GM21447 (cell line): Measurements from ENCODE around the gene RPS21.

Experiments used
- ATAC-seq: cut with Tn5 transposase; IDR thresholded peaks from one replicate; pipeline ENCODE4 v1.9.1; 2021; ENCODE audit not compliant: unreplicated experiment

The RPS21 gene

DNA sequence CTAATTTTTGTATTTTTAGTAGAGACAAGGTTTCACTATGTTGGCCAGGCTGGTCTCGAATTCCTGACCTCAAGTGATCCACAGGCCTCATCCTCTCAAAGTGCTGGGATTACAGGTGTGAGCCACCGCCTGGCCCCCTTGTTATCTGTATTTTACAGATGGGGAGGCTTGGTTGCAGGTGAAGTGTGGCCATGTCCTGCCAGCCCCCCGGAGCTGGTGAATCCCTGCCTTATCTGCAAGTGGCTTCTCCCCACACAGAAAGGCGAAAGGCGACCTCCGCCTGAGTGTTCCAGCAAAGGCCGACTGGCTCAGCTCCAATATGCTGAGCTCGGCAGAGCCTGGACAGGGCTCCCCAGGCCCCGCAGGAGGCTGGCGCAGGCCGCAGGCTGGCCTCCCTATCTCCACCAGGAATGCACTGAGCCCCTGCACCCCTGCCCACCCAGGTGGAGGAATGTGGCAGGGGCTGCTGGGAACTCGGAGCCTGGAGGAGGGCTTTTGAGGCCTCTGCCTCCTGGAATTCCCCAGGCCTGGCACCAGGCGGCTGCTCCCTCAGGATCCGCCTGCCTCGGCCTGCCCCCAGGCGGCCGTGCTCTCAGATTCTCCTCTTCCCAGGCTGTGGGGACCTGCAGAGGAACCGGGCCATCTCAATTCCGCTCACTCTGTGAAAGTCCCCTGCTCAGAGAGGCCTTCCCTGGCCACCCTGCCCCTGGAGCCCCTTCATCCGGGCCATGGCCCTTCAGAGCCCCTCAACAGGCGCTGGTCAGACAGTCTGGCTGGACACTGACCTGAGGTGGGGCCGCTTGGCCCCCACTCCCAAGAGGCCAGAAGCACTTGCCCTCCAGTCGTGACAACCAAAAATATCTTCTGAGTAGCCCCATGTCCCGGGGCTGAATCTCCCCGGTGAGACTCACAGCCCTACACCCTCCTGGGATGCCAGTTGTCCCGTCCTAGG lies 10.5 kb upstream of the RPS21 start:
- no peak for ATAC-seq

DNA sequence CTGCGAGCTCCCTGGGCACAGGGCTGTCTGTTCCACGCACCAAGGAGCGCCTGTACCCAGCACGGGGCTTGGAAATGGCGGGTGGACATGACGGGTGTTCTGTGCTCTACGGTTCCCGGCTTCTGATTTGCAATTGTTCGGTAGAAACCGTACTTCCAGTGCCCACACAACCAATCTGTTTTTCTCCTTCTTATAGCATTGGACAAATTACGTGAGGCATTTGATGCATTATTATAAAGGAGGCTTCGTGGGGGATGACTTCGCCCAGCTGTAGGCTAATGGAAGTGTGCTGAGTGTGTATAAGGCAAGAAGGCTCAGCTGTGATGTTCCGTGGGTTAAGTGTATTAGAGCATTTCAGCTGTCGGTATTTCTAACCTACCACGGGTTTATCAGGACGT lies 9.8 kb upstream of the RPS21 start:
- no peak for ATAC-seq

DNA sequence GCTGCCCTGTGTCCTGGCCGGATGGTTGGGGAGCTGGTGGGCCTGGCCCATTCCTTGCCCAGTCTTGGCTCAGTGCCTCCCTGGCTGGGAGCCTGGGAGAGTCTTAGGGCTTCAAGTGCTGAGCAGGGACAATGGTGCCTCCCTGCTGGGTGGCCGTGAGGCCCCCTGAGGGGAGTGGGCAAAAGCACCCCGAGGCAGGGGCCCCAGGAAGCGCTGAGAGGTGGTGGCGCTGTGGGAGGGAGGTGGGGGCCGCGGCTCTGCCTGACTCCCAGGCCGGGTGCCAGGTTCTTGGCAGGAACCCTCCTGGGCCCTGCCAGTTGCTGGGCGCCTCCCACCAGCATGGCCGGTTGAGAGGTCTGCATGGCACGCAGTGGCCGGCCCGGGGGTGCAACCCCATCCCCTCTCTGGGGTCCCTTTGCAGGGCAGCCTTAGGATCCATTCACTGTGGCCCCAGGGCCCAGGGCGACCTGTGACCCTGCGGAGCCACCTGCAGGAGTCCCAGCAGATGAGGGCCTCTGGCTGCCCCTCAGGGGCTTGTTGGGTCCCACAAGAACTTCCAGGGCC lies 9.2 kb upstream of the RPS21 start:
- ATAC-seq: no peak

DNA sequence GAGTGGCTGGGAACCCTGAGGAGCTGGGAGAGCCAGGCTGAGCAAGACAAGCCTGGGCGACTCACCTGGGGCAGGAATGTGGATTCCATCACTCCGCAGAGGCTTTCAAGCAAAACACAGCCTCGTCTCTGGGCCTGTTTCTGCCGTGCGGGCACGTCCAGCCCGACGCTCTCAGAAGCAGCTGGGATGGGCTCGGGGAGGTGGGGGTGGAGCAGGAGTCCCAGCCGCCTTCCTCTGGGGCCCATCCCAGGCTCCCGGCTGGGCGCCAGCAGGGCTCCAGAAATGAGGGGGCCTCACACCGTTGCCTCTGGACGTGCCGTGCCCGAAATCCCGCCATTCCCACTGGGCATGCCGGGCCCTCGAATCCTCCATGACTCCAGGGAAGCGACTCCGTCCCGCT lies 8.7 kb upstream of the RPS21 start:
- ATAC-seq: no peak

DNA sequence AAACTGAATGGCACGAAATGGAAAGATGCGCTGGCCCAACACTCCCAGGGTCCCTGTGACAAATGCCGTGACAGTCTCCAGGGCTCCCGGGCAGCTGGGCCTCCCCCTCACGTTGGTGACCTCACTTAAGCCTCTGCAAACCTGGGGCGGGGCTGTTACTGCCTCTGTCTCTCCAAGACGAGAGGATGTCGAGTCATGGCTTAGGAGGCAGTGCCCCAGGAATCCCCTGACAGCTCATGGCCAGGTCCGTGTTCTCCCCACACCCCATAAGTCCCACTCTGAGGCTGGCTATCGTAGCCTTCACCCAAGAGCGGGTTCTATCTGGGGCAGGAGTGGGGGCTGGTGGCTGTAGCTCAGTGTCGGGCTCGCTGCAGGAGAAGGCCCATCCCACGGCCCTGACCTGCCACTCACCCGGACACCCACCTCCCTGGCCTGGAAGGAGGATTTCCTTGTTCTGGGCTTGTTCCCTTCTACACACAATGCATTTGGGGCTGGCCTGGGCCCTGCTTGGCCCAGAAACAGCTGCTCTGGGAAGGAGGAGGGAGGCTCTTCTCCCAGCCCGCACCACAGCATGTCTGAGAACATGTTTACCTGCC lies 5.6 kb upstream of the RPS21 start:
- ATAC-seq: no peak

DNA sequence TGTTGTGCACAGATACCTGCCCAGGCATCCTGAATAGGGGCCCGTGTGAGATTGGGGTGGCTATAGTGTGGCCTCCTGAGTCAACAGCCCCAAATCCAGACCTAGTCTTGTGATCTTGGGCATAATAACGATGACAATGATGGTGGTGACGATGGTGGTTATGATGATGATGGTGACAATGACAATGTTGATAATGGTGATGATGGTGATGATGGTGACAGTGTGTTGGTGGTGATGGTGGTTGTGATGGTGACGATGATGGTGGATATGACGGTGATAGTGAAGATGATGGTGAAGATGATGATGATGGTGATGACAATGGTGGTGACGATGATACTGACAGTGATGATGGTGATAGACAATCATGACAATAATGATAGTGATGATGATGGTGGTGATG lies 5.1 kb upstream of the RPS21 start:
- ATAC-seq: no peak

DNA sequence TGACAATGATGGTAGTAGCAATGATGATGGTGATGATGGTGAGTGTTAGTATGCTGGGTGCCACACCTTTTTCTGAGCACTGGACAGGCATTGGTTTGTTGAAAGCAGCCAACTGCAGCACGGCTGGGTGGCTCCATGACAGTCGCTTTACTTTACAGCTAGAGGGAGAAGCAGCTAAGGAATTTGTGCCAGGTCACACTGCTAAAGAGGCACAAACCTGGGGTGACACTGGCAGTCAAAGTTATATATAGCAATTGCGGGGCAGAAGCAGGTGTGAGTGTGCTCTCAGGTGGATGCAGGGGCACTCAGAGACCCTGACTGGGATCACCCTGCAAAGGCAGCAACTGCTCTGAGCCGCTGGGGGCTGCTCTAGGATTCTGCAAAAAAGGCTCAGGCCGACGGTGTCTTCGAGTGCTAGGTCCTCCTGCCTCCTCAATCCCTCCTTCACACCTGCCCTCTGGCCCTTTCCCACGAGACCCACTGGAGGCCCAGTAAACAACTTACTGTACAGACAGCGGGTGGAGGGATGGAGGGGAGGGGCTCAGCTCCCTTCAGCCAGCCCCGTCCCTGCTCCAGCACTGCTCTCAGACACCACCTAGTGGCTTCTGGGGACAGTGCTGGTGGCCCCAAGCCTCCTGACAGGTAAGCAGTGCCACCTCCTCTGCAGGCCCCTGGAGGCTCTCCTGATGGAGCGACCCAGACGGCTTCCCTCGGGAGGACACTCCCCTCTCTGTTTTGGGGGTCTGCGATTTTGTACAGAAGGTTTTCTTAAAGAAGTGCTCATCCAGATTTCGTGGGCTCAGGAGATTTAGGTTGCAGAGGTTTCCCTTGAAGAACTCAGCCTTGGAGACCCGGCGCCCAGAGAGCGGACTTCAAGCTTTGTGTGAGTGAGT lies 4.4 kb upstream of the RPS21 start:
- ATAC-seq: no peak

DNA sequence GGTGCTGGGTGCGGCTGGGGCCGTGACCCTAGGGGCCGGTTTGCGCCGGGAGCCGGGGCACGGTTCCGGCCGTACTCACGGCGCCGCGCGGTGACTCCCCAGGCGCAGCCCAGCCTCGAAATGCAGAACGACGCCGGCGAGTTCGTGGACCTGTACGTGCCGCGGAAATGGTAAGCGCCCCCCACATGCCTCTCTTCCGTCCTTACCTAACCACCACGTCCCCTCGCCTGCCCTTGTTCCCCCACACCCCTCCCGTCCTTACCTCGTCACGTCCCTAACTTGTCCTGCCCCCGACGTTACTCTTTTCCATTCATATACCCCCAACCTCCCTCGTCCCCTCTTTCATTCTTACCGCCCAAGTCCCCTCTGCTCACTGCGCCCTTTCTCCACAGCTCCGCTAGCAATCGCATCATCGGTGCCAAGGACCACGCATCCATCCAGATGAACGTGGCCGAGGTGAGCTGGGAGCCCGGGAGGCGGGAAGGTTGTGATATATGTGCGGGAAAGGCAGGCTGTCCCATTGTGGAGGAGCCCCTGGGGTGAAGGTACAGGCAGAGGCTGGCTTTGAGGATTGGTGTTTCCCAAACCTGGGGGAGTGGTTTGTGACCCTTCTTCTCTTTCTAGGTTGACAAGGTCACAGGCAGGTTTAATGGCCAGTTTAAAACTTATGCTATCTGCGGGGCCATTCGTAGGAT lies 463 bp downstream of the RPS21 start:
- ATAC-seq: no peak

DNA sequence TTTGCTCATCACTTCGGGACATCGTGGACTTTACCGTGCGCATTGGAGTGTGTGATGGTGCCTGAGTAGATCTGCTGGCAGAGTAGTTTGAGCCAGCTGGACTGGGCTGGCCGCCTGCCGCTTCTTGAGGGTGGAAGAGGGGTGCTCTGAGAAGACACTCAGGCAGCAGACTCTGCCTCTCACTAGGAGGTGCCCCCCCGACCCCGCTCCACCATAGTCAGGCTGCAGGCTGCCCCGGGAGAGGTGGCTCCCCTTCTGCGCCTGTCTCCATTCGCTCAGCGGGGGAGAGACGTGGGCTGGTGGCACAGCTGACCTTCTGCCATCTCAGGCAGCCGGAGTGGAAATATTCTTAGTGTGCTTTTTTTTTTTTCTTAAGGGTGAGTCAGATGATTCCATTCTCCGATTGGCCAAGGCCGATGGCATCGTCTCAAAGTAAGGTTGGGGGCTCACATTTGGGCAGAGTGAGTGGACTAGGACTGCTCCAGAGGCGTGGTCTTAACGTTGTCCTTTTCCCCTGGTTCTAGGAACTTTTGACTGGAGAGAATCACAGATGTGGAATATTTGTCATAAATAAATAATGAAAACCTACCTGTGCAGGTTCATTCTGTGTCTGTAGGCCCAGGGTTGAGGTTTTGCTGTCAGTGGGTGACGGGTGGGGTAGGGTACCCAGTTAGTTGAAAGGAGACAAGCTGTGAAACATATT lies 1.2 kb downstream of the RPS21 start:
- ATAC-seq: no peak

DNA sequence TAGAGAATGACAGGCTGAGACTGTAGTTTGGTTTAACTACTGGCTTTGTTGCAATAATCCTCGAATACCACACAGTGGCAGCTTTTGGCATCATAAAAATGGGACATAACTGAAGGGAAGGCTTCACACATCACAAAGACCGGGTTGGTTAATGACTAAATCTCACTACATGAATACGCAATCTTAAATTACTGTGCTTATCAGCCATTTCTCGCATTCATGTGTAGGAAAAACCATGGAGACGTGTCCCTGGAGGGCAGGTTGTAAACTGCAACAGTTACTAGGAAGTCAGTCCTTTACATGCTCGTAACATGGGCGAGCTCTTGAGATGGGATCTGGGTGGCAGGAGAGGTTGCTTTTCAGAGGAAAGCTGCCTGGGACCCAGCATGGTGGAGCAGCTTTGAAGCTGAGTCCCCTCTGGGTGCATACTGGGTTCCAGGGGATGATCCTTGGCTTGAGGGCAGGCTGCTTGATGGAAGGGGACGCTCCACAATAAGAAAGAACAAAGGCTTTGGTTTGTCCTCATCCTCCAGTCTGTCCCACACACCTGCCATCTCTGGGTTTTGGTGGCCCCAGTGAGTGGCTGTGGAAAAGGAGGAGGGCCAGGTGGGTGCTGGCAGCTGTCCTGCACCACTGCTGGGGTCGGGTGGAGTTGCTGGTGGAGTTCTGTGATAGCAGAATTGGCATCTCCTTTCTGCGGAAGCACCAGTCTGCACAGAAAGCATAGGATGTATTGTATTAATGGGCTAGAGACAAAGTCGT lies 2.1 kb downstream of the RPS21 start:
- ATAC-seq: no peak

DNA sequence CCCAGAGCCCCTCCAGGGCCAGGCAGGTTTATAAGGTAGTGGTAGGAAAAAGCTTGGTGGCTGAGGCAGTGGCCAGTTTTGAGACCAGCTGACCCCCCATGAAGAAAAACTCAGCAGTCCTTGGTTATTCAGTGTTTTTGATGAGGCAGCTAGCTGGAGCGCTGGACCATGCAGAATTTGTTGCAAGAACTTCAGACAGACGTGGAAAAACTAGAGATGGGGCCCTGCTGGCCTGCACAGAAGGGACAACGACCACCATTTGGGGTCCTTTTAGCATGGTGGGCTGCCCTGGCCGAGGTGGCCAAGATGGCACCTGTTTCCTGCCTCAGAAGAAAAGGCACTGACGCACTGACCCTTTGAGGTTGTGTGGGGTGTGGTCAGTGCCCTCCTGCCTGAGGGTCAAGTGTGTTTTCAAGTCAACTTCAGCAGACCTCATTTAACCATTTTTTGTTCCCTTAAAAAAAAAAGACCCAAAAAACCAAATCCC lies 2.7 kb downstream of the RPS21 start:
- ATAC-seq: no peak

DNA sequence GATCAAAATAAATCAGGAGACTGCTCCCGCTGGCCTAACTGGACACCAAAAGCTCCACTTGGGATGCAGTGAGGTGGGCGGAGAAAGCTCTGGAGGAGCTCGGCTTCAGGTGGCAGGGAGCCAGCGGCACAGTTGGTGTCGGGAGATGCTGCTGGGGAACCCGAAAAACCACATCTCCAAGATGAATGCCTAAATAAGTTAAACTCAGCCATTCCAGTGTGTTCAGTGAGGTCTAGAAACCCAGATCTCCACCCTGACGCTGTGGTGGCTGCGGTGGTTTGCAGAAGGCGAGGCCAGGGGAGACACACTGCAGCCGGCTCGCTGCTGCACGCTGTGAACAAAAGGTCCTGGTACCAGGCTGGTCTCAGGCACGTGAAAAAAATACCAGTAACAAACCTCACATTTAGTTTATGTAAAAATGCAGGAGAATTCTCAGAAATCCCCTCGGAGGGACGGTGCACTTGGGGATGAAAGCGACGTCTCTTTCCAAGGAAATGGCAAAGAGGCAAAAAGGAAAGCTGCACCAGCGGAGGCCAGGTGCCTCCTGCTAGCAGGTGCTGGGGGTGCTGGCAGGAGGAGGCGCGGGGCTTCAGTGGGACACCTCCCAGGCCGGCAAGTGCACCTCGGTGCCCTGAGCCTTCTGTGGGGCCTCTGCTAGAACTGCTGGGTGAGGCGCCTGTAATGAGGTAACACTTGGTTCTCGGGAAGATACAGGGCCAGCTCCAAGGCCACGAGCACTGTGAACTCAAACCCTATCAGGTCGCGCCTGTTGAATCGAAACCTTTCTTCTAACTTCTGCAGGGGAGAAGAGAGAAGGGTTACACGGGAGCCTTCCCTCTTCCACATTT lies 3.6 kb downstream of the RPS21 start:
- ATAC-seq: no peak

DNA sequence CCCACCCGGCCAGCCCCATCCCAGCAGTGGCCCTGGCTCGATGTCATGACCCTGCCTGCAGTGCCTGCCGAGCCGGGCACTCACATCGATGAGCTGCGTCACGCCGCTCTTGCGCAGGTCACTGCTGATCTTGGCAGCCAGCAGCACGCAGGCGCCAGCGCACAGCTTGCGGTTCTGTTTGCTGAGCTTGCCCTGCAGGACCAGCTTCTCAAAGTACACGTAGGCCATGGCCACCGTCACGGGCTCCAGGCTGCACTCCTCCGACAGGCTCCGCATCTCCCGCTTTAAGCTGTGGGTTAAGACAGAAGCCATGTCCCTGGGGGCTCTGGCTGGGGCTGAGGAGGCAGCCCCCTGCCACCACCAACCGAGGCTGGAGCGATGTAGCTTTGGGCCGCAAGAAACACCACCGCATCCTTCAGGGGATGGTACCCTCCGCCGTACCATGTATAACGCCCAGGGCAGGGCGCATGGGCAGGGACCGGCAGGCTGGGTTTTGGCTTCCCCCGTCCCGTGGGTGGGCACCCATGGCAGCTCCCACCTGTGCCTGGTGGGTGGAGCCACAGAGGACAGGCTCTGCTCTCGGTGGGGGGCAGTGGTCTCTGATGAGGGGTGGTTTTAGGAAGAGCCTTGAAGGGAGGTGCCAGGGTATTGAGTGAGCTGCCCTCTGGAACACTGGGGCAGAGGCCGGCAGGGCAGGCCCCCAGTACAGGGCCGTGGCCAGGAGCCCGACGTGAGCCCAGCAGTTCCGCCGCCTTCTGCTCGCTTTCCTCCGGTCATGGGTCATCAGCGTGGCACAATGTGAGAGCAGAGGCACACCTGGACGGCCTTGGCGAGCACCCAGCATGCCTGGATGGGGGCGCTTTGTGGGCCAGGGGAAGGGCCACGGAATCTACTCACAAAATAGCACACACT lies 4.5 kb downstream of the RPS21 start:
- ATAC-seq: no peak

DNA sequence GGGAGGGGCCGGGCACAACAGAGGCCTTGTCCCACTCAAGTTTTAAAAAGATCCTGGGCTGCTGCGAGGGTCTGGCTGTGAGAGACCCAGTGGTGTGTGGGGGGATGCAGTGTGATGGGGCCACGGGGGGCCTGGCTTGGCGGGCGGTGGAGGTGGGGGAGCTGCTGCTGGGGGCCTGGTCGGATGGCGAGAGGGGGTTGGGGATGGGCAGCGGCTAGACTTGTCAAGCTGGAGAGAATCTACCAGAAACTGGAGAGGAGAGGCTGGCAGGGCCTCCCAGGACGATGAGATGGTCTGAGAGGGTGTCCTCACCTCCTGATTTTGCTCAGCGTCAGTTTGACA lies 5.1 kb downstream of the RPS21 start:
- no peak for ATAC-seq

DNA sequence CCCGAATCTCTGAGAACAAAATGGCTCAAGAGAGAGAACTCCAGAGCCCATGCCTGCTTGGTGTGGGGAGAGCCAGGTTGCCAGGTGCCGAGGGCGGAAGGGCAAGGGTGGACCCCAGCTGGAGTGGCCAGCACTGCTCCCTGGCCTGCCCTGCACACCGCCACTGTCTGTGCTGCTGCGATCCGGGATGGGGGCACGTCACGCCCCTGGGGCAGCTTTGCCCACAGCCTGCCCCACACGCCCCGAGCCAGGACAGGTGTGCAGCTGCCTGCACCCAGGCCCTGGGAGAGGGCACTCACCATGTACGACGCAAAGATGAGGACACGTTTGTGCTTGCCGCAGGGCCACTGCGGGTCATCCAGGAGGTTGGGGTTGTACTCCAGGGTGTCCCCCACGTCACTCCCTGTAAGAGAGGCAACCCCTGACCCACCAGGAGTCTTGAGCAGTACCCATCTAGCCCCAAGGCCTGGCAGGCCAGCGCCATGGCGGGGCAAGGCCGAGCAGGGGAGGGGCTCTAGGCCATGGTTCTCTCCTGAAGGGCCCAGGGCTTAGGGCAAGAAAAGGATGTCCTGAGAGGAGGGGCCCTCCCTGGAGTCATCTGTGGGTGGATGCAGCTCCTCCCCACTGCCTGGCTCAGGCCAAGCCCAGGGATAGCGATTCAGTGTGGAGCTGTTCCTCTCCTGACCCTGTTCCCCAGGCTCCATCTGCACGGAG lies 5.9 kb downstream of the RPS21 start:
- ATAC-seq: no peak

DNA sequence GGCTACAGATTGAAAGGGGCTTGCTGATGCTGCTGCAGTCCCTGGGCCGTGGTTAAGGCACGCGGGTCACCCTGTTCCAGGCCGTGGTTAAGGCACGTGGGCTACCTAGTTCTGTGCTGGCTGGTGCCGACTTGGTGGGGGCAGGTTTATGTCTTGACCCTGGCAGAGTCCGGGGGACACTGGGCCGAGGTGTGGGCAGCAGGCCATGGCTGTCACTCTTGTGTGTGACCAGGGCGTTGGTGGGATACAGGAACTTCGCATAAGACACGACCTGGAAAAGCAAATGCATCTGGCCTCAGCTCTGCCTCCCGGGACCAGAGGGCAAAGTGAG lies 6.4 kb downstream of the RPS21 start:
- no peak for ATAC-seq

DNA sequence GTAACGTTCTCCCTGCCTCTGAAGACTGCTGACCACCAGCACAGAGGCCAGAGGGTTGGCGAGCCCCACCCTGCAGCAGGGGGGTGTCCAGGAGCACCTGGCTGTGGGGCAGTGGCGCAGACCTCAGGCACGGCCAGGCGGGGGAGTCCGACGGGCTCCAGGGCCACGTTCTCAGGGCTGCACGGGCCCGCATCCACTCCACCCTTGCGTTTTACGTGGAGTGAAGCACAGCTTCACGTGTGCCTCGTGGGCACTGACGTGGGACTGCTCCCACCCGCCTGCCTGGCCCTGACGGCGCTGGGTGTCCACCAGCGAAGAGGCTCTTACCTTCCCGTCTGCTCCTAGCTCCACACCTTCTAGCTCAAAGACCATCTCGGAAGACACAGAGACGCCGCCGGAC lies 6.9 kb downstream of the RPS21 start:
- no peak for ATAC-seq
